Gastrocnemius medialis (tissue), 4 donors: ENCODE data around the gene GALNT2. TPM values are rescaled to one million over a fixed set of nuclear protein-coding genes. Genes with fewer than 3 reads are reported as not detected.
A peak's percentile ranks its signal among the peaks of the same experiment; 100 is the strongest.

ENCODE experiments used
- ATAC-seq, 2 donors: fragments of 150-250 bp; one replicate each; pipeline ENCODE4 v1.9.1; 2016
- DNase-seq, 2 donors: peaks; one replicate each; pipeline ENCODE4 v3.0.0-alpha.2; 2019
- H3K27ac ChIP-seq, 4 donors: fragments of 200-600 bp; sonication (generic); 1 replicate in 1 of 4; 2 replicates in 3 of 4; pipeline ENCODE4 v1.5.1; 2016 to 2018; ENCODE audit warnings: mild to moderate bottlenecking in 2 of 4, moderate library complexity in 1 of 4
- H3K27me3 ChIP-seq, 3 donors: fragments of 200-600 bp; sonication (generic) in 2 of 3; 1 replicate in 1 of 3; 2 replicates in 2 of 3; pipeline versions ENCODE4 v1.5.1 to v1.6.0; 2016 to 2019; ENCODE audit warnings: mild to moderate bottlenecking in 1 of 3, moderate library complexity in 1 of 3
- H3K36me3 ChIP-seq, 2 donors: fragments of 200-600 bp; sonication (generic) in 1 of 2; one replicate each; pipeline ENCODE4 v1.5.1; 2017 to 2018
- H3K4me1 ChIP-seq, 2 donors: fragments of 200-600 bp; sonication (generic) in 1 of 2; one replicate each; pipeline ENCODE4 v1.5.1; 2016 to 2017; ENCODE audit warnings: mild to moderate bottlenecking in 2 of 2
- H3K4me3 ChIP-seq, 4 donors: fragments of 200-600 bp; sonication (generic) in 3 of 4; 1 replicate in 1 of 4; 2 replicates in 3 of 4; pipeline ENCODE4 v1.5.1; 2016 to 2019; ENCODE audit warnings: mild to moderate bottlenecking in 2 of 4
- H3K9me3 ChIP-seq, 3 donors: fragments of 200-600 bp; sonication (generic) in 2 of 3; 1 replicate in 1 of 3; 2 replicates in 2 of 3; pipeline ENCODE4 v1.5.1; 2016 to 2019
- POLR2A ChIP-seq, 2 donors: fragments of 450-650 bp; IDR thresholded peaks; one replicate each; pipeline ENCODE4 v1.6.1; 2017; ENCODE audit warnings: antibody characterized with exemption in 2 of 2, mild to moderate bottlenecking in 2 of 2, moderate library complexity in 2 of 2
- in situ Hi-C, 4 donors: fragments of 200-750 bp; cut with MboI; loops; one replicate each; pipeline versions ENCODE4 v1.15.0 to v1.8.0; 2017; ENCODE audit warnings: low sequenced_read_pairs in 4 of 4
- intact Hi-C: fragments of 100-400 bp; cut with DNase I; formaldehyde crosslinking; loops from one replicate; pipeline ENCODE4 v1.15.1; 2023; ENCODE audit warnings: low total_unique reads
- total RNA-seq, 4 donors: library from RNA; depleted of rRNA; stranded (reverse); fragments of >200 nt; gene quantifications; one replicate each; pipeline versions ENCODE4 v1.1.0 to v1.2.3, GENCODE V29; 2016
- TF ChIP-seq, protein P1 (sequence below), 5 experiments: fragments of 450-650 bp in 3 of 5; fragments of 200-600 bp in 2 of 5; sonication (generic) in 2 of 5; IDR thresholded peaks in 4 of 5; conservative IDR thresholded peaks in 1 of 5; 1 replicate in 4 of 5; 2 replicates in 1 of 5; pipeline ENCODE4 v1.5.1; 2016 to 2019; ENCODE audit warnings: antibody characterized with exemption in 5 of 5, mild to moderate bottlenecking in 3 of 5, moderate library complexity in 3 of 5

Gene GALNT2
- total RNA-seq, 4 donors from 2014 or later = 73.7 to 106 (median 78.3) TPM

DNA sequence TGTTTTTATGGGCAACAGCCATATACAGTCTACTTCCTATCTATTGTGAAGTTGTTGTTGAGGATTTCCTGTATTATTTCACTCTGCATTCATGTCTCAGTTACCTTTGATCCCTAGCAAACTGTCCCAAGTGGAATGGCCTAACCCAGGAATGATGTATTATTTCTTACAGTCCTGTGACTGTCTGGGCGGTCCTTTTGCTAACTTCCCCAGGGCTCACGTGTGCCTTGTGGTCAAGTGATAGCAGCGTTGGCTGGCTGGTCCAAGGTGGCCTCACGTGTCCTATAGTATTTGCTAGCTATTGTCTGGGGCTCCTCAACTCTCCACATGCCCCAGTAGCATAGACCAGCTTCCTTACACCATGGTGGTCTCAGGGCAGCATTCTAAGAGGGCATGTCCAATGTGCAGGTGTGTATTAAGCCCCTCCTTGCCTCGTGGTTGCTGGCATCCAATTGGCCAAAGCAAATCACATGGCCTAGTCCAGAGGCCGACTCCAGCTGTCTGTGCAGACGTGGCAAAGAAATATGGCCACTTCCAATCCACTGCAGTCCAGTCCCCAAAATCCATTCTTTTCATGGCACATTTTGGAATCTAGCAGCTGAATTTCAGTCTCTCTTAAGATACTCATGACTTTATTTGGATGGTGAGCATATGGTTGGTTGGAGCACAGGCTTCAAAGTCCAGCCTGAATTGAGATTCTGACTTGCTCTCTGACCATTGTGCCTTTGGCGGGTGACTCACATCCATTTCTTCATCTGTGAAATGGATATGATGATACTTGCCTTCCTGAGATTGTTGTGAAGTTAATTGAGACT is 94.1 kb downstream of the GALNT2 start:
- no peaks in the 10 kb centered on the region for H3K36me3 ChIP-seq
- peak overlapping the region; percentile 81 to 91 (median 82) for H3K27ac ChIP-seq
- in situ Hi-C loops = no loop called here
- no peaks in the 10 kb centered on the region for H3K9me3 ChIP-seq
- peaks cover 82 to 94% of the 10 kb centered on the region in 2 donors for H3K4me1 ChIP-seq
- DNase-seq (no peak), ATAC-seq (peak in 1 of 2 donors; percentile 34)
- TF ChIP-seq, protein P1, sequence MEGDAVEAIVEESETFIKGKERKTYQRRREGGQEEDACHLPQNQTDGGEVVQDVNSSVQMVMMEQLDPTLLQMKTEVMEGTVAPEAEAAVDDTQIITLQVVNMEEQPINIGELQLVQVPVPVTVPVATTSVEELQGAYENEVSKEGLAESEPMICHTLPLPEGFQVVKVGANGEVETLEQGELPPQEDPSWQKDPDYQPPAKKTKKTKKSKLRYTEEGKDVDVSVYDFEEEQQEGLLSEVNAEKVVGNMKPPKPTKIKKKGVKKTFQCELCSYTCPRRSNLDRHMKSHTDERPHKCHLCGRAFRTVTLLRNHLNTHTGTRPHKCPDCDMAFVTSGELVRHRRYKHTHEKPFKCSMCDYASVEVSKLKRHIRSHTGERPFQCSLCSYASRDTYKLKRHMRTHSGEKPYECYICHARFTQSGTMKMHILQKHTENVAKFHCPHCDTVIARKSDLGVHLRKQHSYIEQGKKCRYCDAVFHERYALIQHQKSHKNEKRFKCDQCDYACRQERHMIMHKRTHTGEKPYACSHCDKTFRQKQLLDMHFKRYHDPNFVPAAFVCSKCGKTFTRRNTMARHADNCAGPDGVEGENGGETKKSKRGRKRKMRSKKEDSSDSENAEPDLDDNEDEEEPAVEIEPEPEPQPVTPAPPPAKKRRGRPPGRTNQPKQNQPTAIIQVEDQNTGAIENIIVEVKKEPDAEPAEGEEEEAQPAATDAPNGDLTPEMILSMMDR (IDR thresholded peaks at IDR 0.05 in 4 of 5, conservative IDR thresholded peaks at IDR 0.05 in 1 of 5) = no peak
- TF ChIP-seq POLR2A (IDR thresholded peaks at IDR 0.05) = no peak
- no peaks in the 10 kb centered on the region for H3K27me3 ChIP-seq
- intact Hi-C loops = no loop called here
- H3K4me3 ChIP-seq = no peak overlapping the region

DNA sequence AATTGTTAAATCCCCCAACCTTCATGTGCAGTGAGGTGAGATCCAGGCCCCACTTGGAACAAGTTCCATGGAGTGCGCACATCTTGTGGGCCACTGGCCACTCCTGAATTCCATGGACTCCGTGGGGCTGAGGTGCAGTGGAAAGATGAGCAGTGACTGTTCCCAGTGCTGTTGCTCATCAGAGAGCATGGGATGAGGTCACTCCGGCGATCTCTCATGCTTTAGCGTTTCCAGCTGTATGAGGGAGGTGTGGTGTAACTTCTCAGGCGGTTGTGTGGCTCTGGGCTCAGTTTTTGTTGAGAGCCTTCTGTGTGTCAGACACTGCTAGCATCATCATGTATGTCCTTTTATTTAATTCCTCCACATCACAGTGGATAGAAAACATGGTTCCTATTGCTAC is 96.2 kb downstream of the GALNT2 start:
- no peak overlapping the region for H3K4me3 ChIP-seq
- H3K27me3 ChIP-seq = no peaks in the 10 kb centered on the region
- intact Hi-C loops = loop anchor here (2.0 kb wide), 1 partner anchor 42 kb away; no protein-coding TSS in a partner anchor
- peaks cover 68 to 80% of the 10 kb centered on the region in 2 donors for H3K4me1 ChIP-seq
- in situ Hi-C loops = no loop called here
- no peaks in the 10 kb centered on the region for H3K36me3 ChIP-seq
- peak overlapping the region; percentile 81 to 91 (median 82) for H3K27ac ChIP-seq
- TF ChIP-seq POLR2A (IDR thresholded peaks at IDR 0.05) = no peak
- TF ChIP-seq, protein P1 (IDR thresholded peaks at IDR 0.05 in 4 of 5, conservative IDR thresholded peaks at IDR 0.05 in 1 of 5) = no peak
- H3K9me3 ChIP-seq = no peaks in the 10 kb centered on the region
- peak; percentile 61 to 81 for DNase-seq
- peak; percentile 62 to 64 for ATAC-seq

DNA sequence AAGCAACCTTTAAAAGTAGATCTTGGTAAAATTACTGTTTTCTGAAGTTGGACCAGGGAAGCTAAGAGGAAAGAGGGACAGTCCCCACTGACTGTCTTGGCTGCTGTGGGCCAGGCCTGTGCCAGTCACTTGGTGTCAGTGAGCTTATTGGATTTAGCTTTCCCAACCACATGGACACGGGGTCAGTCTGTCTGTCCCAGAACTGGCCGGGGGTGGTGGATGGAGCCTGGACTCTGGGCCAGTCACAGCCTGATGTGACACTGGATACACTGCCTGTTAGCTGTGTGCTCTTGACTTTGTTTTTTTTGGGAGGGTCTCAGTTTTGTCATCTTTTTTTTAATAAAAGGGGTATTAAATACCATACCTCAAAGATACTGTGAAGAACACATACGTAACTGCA is 96.7 kb downstream of the GALNT2 start:
- in situ Hi-C loops = no loop called here
- intact Hi-C loops = loop anchor here (2.0 kb wide), 1 partner anchor 41 kb away; no protein-coding TSS in a partner anchor
- H3K27ac ChIP-seq = peak overlapping the region; percentile 81 to 91 (median 82)
- peak; percentile 33 to 49 for TF ChIP-seq POLR2A (IDR thresholded peaks at IDR 0.05)
- TF ChIP-seq, protein P1 (IDR thresholded peaks at IDR 0.05 in 4 of 5, conservative IDR thresholded peaks at IDR 0.05 in 1 of 5) = no peak
- no peaks in the 10 kb centered on the region for H3K9me3 ChIP-seq
- peaks cover 63 to 75% of the 10 kb centered on the region in 2 donors for H3K4me1 ChIP-seq
- no peak overlapping the region for H3K4me3 ChIP-seq
- ATAC-seq (peak; percentile 48 to 73), DNase-seq (peak; percentile 71 to 88)
- H3K27me3 ChIP-seq = no peaks in the 10 kb centered on the region
- no peaks in the 10 kb centered on the region for H3K36me3 ChIP-seq

DNA sequence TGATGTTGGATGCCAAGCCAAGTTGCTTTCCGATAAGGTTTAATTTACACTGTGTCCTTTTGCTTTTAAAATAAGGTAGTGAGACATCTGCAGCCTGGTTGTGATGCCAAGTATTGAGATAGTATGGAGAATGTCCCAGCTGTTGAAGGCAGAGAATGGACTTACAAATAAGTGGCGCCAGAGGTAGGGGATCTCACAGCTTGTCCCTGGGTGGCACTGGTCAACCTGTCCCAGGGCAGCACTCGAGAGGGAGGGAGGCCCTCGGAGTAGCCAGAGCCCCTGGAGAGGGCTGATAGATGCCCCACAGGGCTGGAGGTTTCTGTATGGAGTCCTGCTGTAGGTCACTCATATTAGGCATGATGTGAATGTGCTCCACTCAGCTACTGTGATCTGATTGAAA is 98.5 kb downstream of the GALNT2 start:
- Histone ChIP-seq H3K27me3 (no peaks in the 10 kb centered on the region), H3K9me3 (no peaks in the 10 kb centered on the region), H3K36me3 (no peaks in the 10 kb centered on the region), H3K4me3 (no peak overlapping the region), H3K4me1 (peaks cover 52 to 71% of the 10 kb centered on the region in 2 donors), H3K27ac (peak overlapping the region; percentile 81 to 91 (median 82))
- ATAC-seq (no peak), DNase-seq (no peak)
- TF ChIP-seq, protein P1 (IDR thresholded peaks at IDR 0.05 in 4 of 5, conservative IDR thresholded peaks at IDR 0.05 in 1 of 5) = no peak
- TF ChIP-seq POLR2A (IDR thresholded peaks at IDR 0.05) = no peak
- in situ Hi-C loops (no loop called here), intact Hi-C loops (no loop called here)
